K562 (cell line): ENCODE results near the gene RUVBL2. TPM values are rescaled to one million over a fixed set of nuclear protein-coding genes. Genes with fewer than 3 reads are reported as not detected.
A peak's percentile ranks its signal among the peaks of the same experiment; 100 is the strongest.

Source experiments
- ATAC-seq: fragments of 200-7000 bp; cut with Tn5 transposase; 3 replicates; pipeline ENCODE4 v1.9.1; 2020; ENCODE audit warnings: moderate library complexity
- BruUV-seq: library from RNA; stranded (reverse); fragments of 400-500 nt; replicated peaks from 2 replicates; lab custom pipeline; 2021; lab: Mats Ljungman, UMichigan
- CTCF ChIA-PET: fragments of 300-600 bp; formaldehyde crosslinking; extraction: SDS; loops from one replicate; lab custom pipeline; 2021; ENCODE audit warnings: low intra/inter-chr PET ratio; lab: Yijun Ruan, JAX
- POLR2A ChIA-PET: fragments of 300-600, 350-650 bp; sonication (Branson Sonifier 250); formaldehyde crosslinking; extraction: SDS; loops from one replicate; lab custom pipeline; 2021; ENCODE audit warnings: antibody characterized with exemption, inconsistent platforms; lab: Yijun Ruan, JAX
- DNase-seq, 4 experiments: peaks; one replicate each; pipeline versions ENCODE4 v3.0.0 to v3.0.0-alpha.2; 2011 to 2018; ENCODE audit warnings: low spot score in 3 of 4, mixed read lengths in 3 of 4; ENCODE audit errors: extremely low read depth in 1 of 4
- FAIRE-seq: peaks from 2 replicates; lab custom pipeline; 2011; peaks lifted over from hg19 to GRCh38; lab: Jason Lieb, UNC
- H2AFZ ChIP-seq: 2 replicates; pipeline ENCODE4 v1.6.0; 2011; ENCODE audit warnings: low read depth, low read length, control low read depth, inconsistent platforms
- H3K27ac ChIP-seq: fragments of 200-600 bp; 3 replicates; pipeline ENCODE4 v1.8.0; 2011; ENCODE audit warnings: low read depth, mild to moderate bottlenecking, control low read depth, inconsistent platforms, low read length, moderate library complexity, mixed read lengths; ENCODE audit errors: extremely low read depth
- H3K27me3 ChIP-seq, 2 experiments: fragments of 300-600 bp in 1 of 2; 2 replicates in 1 of 2; 3 replicates in 1 of 2; pipeline versions ENCODE4 v1.6.0 to v1.8.0; 2011; ENCODE audit warnings: inconsistent platforms in 2 of 2, low read length in 2 of 2, mild to moderate bottlenecking in 1 of 2, mixed read lengths in 1 of 2, moderate library complexity in 1 of 2; ENCODE audit not compliant: control insufficient read depth in 2 of 2, insufficient read depth in 2 of 2
- H3K36me3 ChIP-seq: fragments of 300-600 bp; 3 replicates; pipeline ENCODE4 v1.8.0; 2011; ENCODE audit warnings: mild to moderate bottlenecking, low read length, inconsistent platforms; ENCODE audit not compliant: control insufficient read depth, insufficient read depth
- H3K4me1 ChIP-seq, 2 experiments: fragments of 200-600 bp in 1 of 2; replicated peaks in 1 of 2; 2 replicates in 1 of 2; 3 replicates in 1 of 2; pipeline versions ENCODE4 v1.5.1 to v1.8.0; 2011; ENCODE audit warnings: inconsistent platforms in 2 of 2, low read length in 2 of 2, mild to moderate bottlenecking in 1 of 2, mixed read lengths in 1 of 2, moderate library complexity in 1 of 2; ENCODE audit not compliant: control insufficient read depth in 2 of 2, insufficient read depth in 2 of 2
- H3K4me2 ChIP-seq: 2 replicates; pipeline ENCODE4 v1.6.1; 2011; ENCODE audit warnings: low read length, control low read depth, inconsistent platforms, mixed read lengths; ENCODE audit not compliant: insufficient read depth
- H3K4me3 ChIP-seq: fragments of 200-600 bp; sonication (generic), shearing (Covaris generic); 2 replicates; pipeline ENCODE4 v1.5.1; 2016; ENCODE audit warnings: control low read depth, inconsistent platforms
- H3K79me2 ChIP-seq: fragments of 200-600 bp; 3 replicates; pipeline ENCODE4 v1.8.0; 2011; ENCODE audit warnings: low read length, inconsistent platforms; ENCODE audit not compliant: control insufficient read depth, insufficient read depth
- H3K9ac ChIP-seq, 2 experiments: 2 replicates each; pipeline versions ENCODE4 v1.6.0 to v1.6.1; 2011; ENCODE audit warnings: low read depth in 2 of 2, low read length in 2 of 2, control low read depth in 1 of 2, inconsistent platforms in 1 of 2, mild to moderate bottlenecking in 1 of 2, mixed read lengths in 1 of 2; ENCODE audit not compliant: insufficient read depth in 1 of 2
- H3K9me1 ChIP-seq: one replicate; pipeline ENCODE4 v1.6.0; 2011; ENCODE audit warnings: inconsistent platforms, mild to moderate bottlenecking, low read length, moderate library complexity; ENCODE audit not compliant: control insufficient read depth, insufficient read depth
- H3K9me3 ChIP-seq: replicated peaks from 2 replicates; pipeline ENCODE4 v1.5.1; 2011; ENCODE audit warnings: low read depth, low read length, inconsistent platforms; ENCODE audit not compliant: control insufficient read depth, insufficient read depth
- H4K20me1 ChIP-seq: replicated peaks from 2 replicates; pipeline ENCODE4 v1.6.1; 2011; ENCODE audit warnings: low read length, inconsistent platforms, mixed read lengths; ENCODE audit not compliant: control insufficient read depth, insufficient read depth
- AFF4 ChIP-seq: sonication (generic); formaldehyde crosslinking; IDR thresholded peaks from 2 replicates; pipeline ENCODE4 v1.8.0; 2023; ENCODE audit warnings: mild to moderate bottlenecking, missing genetic modification reagents
- CCNT2 ChIP-seq: IDR thresholded peaks from 2 replicates; pipeline ENCODE4 v1.6.1; 2011; ENCODE audit warnings: borderline replicate concordance, low read depth, mild to moderate bottlenecking, moderate library complexity, mixed read lengths, low read length; ENCODE audit not compliant: insufficient read length; ENCODE audit errors: extremely low read depth
- GATA2 ChIP-seq: sonication (generic); formaldehyde crosslinking; IDR thresholded peaks from 2 replicates; pipeline ENCODE4 v1.4.0; 2020; ENCODE audit warnings: mild to moderate bottlenecking, missing genetic modification reagents
- GTF2B ChIP-seq: IDR thresholded peaks from 2 replicates; pipeline ENCODE4 v1.6.1; 2011; ENCODE audit not compliant: insufficient read length; ENCODE audit errors: extremely low read depth
- HDAC2 ChIP-seq: fragments of 450-650 bp; IDR thresholded peaks from 2 replicates; pipeline ENCODE4 v1.6.1; 2016; ENCODE audit warnings: mild to moderate bottlenecking
- NR2C1 ChIP-seq, 2 experiments: fragments of 450-650 bp; IDR thresholded peaks; 2 replicates each; pipeline ENCODE4 v1.6.1; 2017; ENCODE audit warnings: mild to moderate bottlenecking in 2 of 2, antibody characterized with exemption in 1 of 2, inconsistent platforms in 1 of 2, missing compliant biosample characterization in 1 of 2, missing genetic modification characterization in 1 of 2
- PHF8 ChIP-seq: fragments of 200-600 bp; sonication (generic); IDR thresholded peaks from 2 replicates; pipeline ENCODE4 v1.6.1; 2012; ENCODE audit warnings: mixed run types, mild to moderate bottlenecking, inconsistent platforms, low read length, moderate library complexity, borderline replicate concordance
- SPI1 ChIP-seq: IDR thresholded peaks from 2 replicates; pipeline ENCODE4 v1.6.1; 2011; ENCODE audit warnings: low read depth, low read length, control low read depth, borderline replicate concordance
- ZMIZ1 ChIP-seq, 2 experiments: fragments of 150-350 bp in 1 of 2; IDR thresholded peaks; 2 replicates each; pipeline ENCODE4 v1.6.1; 2012 to 2016; ENCODE audit warnings: low read depth in 2 of 2, low read length in 2 of 2, mild to moderate bottlenecking in 1 of 2, moderate library complexity in 1 of 2
- WGBS: fragments of 100-300 bp; shearing (Covaris generic); methylation state at CpG from one replicate; pipeline ENCODE4 v1.1.6; 2016; ENCODE audit warnings: low coverage, mixed read lengths; ENCODE audit not compliant: insufficient coverage; ENCODE audit errors: missing lambda C conversion rate; 5-methylcytosine and 5-hydroxymethylcytosine counted together
- in situ Hi-C: fragments of 300-500 bp; cut with MboI; formaldehyde crosslinking; loops from 4 replicates; pipeline ENCODE4 v1.15.0; 2018; ENCODE audit warnings: inconsistent platforms, mixed read lengths
- intact Hi-C: fragments of 100-400 bp; cut with micrococcal nuclease; formaldehyde crosslinking; loops from 2 replicates; pipeline ENCODE4 v1.14.2; 2022
- polyA plus RNA-seq, 8 experiments: library from polyadenylated mRNA; depleted of rRNA in 4 of 8; stranded (reverse) in 5 of 8; unstranded in 3 of 8; fragments of >200 nt; fragmentation: Nextera tagmentation in 2 of 8; fragmentation: Illumina TruSeq in 1 of 8; extraction: Ambion mirVana in 2 of 8; extraction: Trizol in 1 of 8; gene quantifications; 2 replicates each; pipeline versions ENCODE4 v1.2.1 to v1.2.3, GENCODE V29; 2011 to 2014; ENCODE audit warnings: inconsistent platforms in 1 of 8, missing spikeins in 1 of 8
- total RNA-seq, 7 experiments: library from RNA; depleted of rRNA in 6 of 7; stranded (reverse); fragments of >200 nt in 6 of 7; fragmentation: Illumina TruSeq in 2 of 7; extraction: Trizol in 2 of 7; gene quantifications; 2 replicates each; pipeline versions ENCODE4 v1.2.1 to v1.2.3, GENCODE V29; 2011 to 2021; ENCODE audit warnings: low replicate concordance in 1 of 7

The RUVBL2 gene
- total and polyA plus RNA-seq, 9 of the 15 experiments (the other 6 are each of a cell fraction or from before 2014, with no cell fraction given) = 71.4 to 453 (median 237) TPM

GRCh38 chr19:48959341-48960239, 34.1 kb upstream of the RUVBL2 start (continued):
- TF ChIP-seq ZMIZ1 (IDR thresholded peaks at IDR 0.05; ENCODE audit: low read depth in 2 of 2, low read length in 2 of 2) (no peak), PHF8 (no peak), SPI1 (peak; percentile 98)
- TF ChIP-seq, all 486 proteins: peak for 10

- H3K36me3 ChIP-seq = peaks cover 27% of the 10 kb centered on the region
- H3K4me3 ChIP-seq = no peak overlapping the region
- H3K9me3 ChIP-seq = no peaks in the 10 kb centered on the region
- CTCF ChIA-PET = no interaction called here
- intact Hi-C loops (no loop called here), in situ Hi-C loops (loop anchor here (10.0 kb wide), 1 partner anchor 86 kb away; the partner anchor contains the start of gene PPP1R15A)
- peaks cover 41% of the 10 kb centered on the region for H3K79me2 ChIP-seq
- peak in 1 of 4 experiments; percentile 39 for DNase-seq
- no peak for ATAC-seq
- POLR2A ChIA-PET = interaction anchor here (1.3 to 1.9 kb wide), 4 partner anchors 10 to 89 kb away, joined by 4 to 43 read pairs (median 8); partner anchors contain the start of gene PPP1R15A
- no peaks in the 10 kb centered on the region for H3K27me3 ChIP-seq
- WGBS = 73% methylated on average over 10 of the region's 19 CpGs
- BruUV-seq = no TSS peak
- H3K9ac ChIP-seq = peak overlapping the region in 1 of 2 experiments; percentile 93; a peak in 1 of 4 replicates
- no peaks in the 10 kb centered on the region for H3K9me1 ChIP-seq
- no peak overlapping the region for H2AFZ ChIP-seq
- H3K4me1 ChIP-seq = peaks cover 21 to 43% of the 10 kb centered on the region in 2 experiments
- H4K20me1 ChIP-seq = peaks cover 10% of the 10 kb centered on the region
- H3K27ac ChIP-seq = peak overlapping the region; percentile 99
- no peak for FAIRE-seq
- no peak overlapping the region for H3K4me2 ChIP-seq
- TF ChIP-seq GATA2 (no peak), NR2C1 (IDR thresholded peaks at IDR 0.05) (peak; percentile 90), NR2C1 (tag; IDR thresholded peaks at IDR 0.05) (peak; percentile 89), HDAC2 (no peak), GTF2B (no peak), CCNT2 (no peak), AFF4 (CRISPR knock-in tag) (no peak)
These were observed 32.5 kb upstream of the RUVBL2 start for GRCh38 chr19:48961051-48961649.
